ENCODE measurements around the gene DACH1. TPM values are rescaled to one million over a fixed set of nuclear protein-coding genes. Genes with fewer than 3 reads are reported as not detected.

Gene DACH1
- total RNA-seq, 1 experiment from 2014 or later: not detected

DNA sequence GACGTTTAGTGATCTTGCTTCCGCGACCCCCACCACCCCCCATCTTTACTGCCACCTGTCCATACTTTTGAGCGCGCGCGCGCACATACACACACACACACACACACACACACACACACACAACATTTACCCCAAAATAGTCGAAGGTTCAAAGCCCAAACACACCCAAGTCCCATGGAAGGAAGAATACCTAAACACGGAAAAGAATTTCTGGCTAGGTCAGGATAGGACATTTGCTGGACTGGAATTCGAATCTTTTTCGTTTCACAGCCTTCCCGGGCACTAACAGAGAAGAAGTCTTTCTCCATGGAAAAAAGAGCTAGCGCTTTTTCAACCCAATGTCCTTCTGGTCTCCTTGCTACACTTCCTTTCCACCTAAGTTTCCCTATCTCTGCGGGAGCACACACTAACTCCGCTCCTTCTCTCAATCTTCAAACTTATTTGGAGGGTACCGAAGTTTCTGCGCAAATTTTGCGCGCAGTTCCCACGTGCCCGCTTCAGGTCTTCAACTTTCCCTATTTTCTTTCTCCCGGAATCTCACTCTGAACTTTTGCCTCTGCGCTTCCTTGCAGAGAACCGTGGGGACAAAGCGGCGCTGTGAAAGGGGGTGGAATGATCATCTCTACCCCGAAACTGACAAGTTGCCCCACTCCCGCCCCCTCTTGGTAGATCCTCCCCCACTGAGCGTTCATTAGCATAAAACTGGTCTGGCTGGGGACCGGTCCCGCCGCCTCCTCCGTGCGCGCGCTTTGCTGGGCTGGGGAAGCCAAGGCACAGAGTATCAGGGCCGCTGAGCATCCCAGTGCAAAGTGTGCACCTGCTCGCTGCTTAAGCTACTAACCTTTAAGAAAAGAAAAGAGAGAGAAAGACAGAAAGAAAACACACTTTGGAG, 2.7 kb downstream of the DACH1 start:
- Histone ChIP-seq H4K20me1 (ENCODE audit: insufficient read depth) (no peaks in the 10 kb centered on the region), H3K9ac (ENCODE audit: low read length) (no peak overlapping the region), H3K9me3 (ENCODE audit: control insufficient read depth in 1 of 2, insufficient read depth in 1 of 2, low read depth in 1 of 2, low read length in 2 of 2) (no peaks in the 10 kb centered on the region; a peak in 1 of 4 replicates), H2AFZ (ENCODE audit: low read depth, low read length, poor library complexity, severe bottlenecking) (no peak overlapping the region), H3K36me3 (ENCODE audit: control insufficient read depth in 1 of 2, insufficient read depth in 2 of 2, low read length in 2 of 2) (no peaks in the 10 kb centered on the region), H3K4me3 (replicated peaks in 1 of 2; ENCODE audit: low read depth in 1 of 2, low read length in 2 of 2) (no peak overlapping the region), H3K4me2 (ENCODE audit: low read length) (no peak overlapping the region), H3K27ac (ENCODE audit: low read depth, low read length) (no peak overlapping the region), H3K9me2 (ENCODE audit: insufficient read depth) (no peaks in the 10 kb centered on the region), H3K79me2 (ENCODE audit: insufficient read depth, low read length) (no peaks in the 10 kb centered on the region), H3K4me1 (ENCODE audit: control insufficient read depth in 1 of 2, insufficient read depth in 2 of 2, low read length in 2 of 2) (no peaks in the 10 kb centered on the region), H3K27me3 (ENCODE audit: insufficient read depth, low read length) (no peaks in the 10 kb centered on the region)
- ATAC-seq: no peak
- no TSS peak for BruUV-seq (replicated peaks)
- DNase-seq (ENCODE audit: low read depth, low spot score): no peak
- CTCF ChIA-PET: no interaction called here
- TF ChIP-seq POLR2AphosphoS5 (IDR thresholded peaks at IDR 0.05; ENCODE audit: low read depth, low read length) (no peak), FOSL1 (IDR thresholded peaks at IDR 0.05; ENCODE audit: low read depth) (no peak), EZH2phosphoT487 (IDR thresholded peaks at IDR 0.05; ENCODE audit: borderline replicate concordance) (no peak), CEBPB (IDR thresholded peaks at IDR 0.05; ENCODE audit: low read depth) (no peak), SP1 (IDR thresholded peaks at IDR 0.05; ENCODE audit: low read depth) (no peak), SIN3A (IDR thresholded peaks at IDR 0.05; ENCODE audit: low read depth) (no peak), ZFX (IDR thresholded peaks at IDR 0.05) (no peak)
- TF ChIP-seq, protein P1, sequence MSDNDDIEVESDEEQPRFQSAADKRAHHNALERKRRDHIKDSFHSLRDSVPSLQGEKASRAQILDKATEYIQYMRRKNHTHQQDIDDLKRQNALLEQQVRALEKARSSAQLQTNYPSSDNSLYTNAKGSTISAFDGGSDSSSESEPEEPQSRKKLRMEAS (IDR thresholded peaks at IDR 0.05): no peak
- intact Hi-C loops (cut with micrococcal nuclease): no loop called here
- RAD21 ChIA-PET (ENCODE audit: low non-redundant PET in 1 of 2, low total read pairs in 2 of 2, uncharacterized antibody in 2 of 2, unreplicated experiment in 2 of 2): no interaction called here
- POLR2A ChIA-PET: no interaction called here

DNA sequence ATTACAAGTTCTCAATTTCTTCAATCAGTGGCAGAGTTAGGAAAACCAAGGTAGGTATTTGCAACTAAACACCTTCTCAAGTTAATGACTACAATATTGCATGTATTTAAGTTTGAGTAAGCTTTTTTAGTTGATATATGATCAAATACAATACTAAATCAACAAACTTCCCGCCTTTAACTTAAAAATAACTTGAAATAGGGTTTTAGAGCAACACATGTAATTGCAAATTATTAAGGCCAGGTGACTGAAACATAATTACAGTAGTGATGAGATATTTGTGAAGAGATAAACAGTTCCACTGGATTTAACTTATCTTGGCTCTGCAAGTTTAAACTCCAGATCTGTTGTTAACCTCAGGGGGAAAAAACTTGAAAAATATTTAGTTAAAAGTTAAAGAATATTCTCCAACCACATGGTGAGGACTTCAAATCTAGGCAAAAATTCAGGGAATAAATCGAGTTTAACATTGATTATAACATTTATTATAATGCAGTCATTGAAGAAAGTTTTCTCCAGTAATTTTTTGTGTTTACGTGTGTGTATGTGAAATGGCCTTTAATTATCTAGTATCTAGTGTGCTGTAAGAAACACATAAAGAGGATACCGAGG, 3.6 kb downstream of the DACH1 start:
- Histone ChIP-seq H3K9me2 (ENCODE audit: insufficient read depth) (no peaks in the 10 kb centered on the region), H3K4me2 (ENCODE audit: low read length) (no peak overlapping the region), H4K20me1 (ENCODE audit: insufficient read depth) (no peaks in the 10 kb centered on the region), H3K4me3 (replicated peaks in 1 of 2; ENCODE audit: low read depth in 1 of 2, low read length in 2 of 2) (no peak overlapping the region), H2AFZ (ENCODE audit: low read depth, low read length, poor library complexity, severe bottlenecking) (no peak overlapping the region), H3K79me2 (ENCODE audit: insufficient read depth, low read length) (no peaks in the 10 kb centered on the region), H3K36me3 (ENCODE audit: control insufficient read depth in 1 of 2, insufficient read depth in 2 of 2, low read length in 2 of 2) (no peaks in the 10 kb centered on the region), H3K4me1 (ENCODE audit: control insufficient read depth in 1 of 2, insufficient read depth in 2 of 2, low read length in 2 of 2) (no peaks in the 10 kb centered on the region), H3K9ac (ENCODE audit: low read length) (no peak overlapping the region), H3K27me3 (ENCODE audit: insufficient read depth, low read length) (no peaks in the 10 kb centered on the region), H3K9me3 (ENCODE audit: control insufficient read depth in 1 of 2, insufficient read depth in 1 of 2, low read depth in 1 of 2, low read length in 2 of 2) (no peaks in the 10 kb centered on the region), H3K27ac (ENCODE audit: low read depth, low read length) (no peak overlapping the region)
- POLR2A ChIA-PET: no interaction called here
- CTCF ChIA-PET: no interaction called here
- DNase-seq (ENCODE audit: low read depth, low spot score) (no peak), ATAC-seq (no peak)
- intact Hi-C loops (cut with micrococcal nuclease): no loop called here
- RAD21 ChIA-PET (ENCODE audit: low non-redundant PET in 1 of 2, low total read pairs in 2 of 2, uncharacterized antibody in 2 of 2, unreplicated experiment in 2 of 2): no interaction called here
- no TSS peak for BruUV-seq (replicated peaks)
- TF ChIP-seq ZFX (IDR thresholded peaks at IDR 0.05): no peak
- TF ChIP-seq, protein P2, sequence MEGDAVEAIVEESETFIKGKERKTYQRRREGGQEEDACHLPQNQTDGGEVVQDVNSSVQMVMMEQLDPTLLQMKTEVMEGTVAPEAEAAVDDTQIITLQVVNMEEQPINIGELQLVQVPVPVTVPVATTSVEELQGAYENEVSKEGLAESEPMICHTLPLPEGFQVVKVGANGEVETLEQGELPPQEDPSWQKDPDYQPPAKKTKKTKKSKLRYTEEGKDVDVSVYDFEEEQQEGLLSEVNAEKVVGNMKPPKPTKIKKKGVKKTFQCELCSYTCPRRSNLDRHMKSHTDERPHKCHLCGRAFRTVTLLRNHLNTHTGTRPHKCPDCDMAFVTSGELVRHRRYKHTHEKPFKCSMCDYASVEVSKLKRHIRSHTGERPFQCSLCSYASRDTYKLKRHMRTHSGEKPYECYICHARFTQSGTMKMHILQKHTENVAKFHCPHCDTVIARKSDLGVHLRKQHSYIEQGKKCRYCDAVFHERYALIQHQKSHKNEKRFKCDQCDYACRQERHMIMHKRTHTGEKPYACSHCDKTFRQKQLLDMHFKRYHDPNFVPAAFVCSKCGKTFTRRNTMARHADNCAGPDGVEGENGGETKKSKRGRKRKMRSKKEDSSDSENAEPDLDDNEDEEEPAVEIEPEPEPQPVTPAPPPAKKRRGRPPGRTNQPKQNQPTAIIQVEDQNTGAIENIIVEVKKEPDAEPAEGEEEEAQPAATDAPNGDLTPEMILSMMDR (IDR thresholded peaks at IDR 0.05 in 2 of 3, conservative IDR thresholded peaks at IDR 0.05 in 1 of 3; ENCODE audit: borderline replicate concordance in 1 of 3, insufficient read depth in 1 of 3, low read depth in 2 of 3, low read length in 2 of 3): no peak
- TF ChIP-seq, protein P3, sequence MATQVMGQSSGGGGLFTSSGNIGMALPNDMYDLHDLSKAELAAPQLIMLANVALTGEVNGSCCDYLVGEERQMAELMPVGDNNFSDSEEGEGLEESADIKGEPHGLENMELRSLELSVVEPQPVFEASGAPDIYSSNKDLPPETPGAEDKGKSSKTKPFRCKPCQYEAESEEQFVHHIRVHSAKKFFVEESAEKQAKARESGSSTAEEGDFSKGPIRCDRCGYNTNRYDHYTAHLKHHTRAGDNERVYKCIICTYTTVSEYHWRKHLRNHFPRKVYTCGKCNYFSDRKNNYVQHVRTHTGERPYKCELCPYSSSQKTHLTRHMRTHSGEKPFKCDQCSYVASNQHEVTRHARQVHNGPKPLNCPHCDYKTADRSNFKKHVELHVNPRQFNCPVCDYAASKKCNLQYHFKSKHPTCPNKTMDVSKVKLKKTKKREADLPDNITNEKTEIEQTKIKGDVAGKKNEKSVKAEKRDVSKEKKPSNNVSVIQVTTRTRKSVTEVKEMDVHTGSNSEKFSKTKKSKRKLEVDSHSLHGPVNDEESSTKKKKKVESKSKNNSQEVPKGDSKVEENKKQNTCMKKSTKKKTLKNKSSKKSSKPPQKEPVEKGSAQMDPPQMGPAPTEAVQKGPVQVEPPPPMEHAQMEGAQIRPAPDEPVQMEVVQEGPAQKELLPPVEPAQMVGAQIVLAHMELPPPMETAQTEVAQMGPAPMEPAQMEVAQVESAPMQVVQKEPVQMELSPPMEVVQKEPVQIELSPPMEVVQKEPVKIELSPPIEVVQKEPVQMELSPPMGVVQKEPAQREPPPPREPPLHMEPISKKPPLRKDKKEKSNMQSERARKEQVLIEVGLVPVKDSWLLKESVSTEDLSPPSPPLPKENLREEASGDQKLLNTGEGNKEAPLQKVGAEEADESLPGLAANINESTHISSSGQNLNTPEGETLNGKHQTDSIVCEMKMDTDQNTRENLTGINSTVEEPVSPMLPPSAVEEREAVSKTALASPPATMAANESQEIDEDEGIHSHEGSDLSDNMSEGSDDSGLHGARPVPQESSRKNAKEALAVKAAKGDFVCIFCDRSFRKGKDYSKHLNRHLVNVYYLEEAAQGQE (IDR thresholded peaks at IDR 0.05; ENCODE audit: low read depth): no peak
- TF ChIP-seq JUND (IDR thresholded peaks at IDR 0.05): no peak
- TF ChIP-seq SP1 (IDR thresholded peaks at IDR 0.05; ENCODE audit: low read depth): no peak

All from HCT116 (cell line).